IPS-11a (cell line): Measurements from ENCODE around the gene KREMEN2.
"Not testable (repeated sequence)": the region's sequence is repeated elsewhere in the genome, so short reads cannot be mapped to it uniquely, and the experiment has no call there.

Source experiments
- H3K4me3 ChIP-seq: one replicate; pipeline ENCODE4 v1.5.1; 2013; ENCODE audit warnings: low read depth, low read length, control low read depth

Gene KREMEN2

DNA sequence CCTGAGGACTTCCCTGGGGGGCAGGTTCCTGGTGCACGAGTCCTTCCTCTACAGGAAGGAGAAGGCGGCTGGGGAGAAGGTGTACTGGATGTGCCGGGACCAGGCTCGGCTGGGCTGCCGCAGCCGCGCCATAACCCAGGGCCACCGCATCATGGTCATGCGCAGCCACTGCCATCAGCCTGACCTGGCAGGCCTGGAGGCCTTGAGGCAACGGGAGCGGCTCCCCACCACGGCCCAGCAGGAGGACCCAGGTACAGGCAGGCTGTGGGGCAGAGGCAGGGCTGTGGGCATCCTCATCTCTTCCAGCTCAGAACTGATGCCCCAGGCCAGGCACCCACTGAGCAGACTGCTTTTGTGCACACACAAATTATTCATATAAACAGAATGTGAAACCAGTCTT, 25.9 kb upstream of the KREMEN2 start:
- H3K4me3 ChIP-seq = no peak overlapping the region

DNA sequence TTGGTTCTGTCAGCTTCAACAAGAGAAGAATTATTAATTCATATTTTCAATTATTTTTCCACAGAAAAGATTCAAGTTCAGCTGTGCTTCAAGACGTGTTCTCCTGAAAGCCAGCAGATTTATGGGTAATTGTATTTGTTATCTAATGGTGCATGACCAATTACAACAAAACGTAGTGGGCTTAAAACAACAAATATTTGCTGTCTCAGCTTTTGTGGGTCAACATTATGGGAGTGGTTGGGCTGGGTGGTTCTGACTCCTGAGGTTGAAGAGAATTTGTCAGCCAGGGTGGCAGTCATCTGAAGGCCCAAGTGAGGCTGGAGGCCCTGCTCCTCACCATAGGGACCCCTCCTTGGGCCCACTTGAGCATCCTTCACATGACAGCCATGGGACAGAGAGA, 24.1 kb upstream of the KREMEN2 start:
- H3K4me3 ChIP-seq = no peak overlapping the region

DNA sequence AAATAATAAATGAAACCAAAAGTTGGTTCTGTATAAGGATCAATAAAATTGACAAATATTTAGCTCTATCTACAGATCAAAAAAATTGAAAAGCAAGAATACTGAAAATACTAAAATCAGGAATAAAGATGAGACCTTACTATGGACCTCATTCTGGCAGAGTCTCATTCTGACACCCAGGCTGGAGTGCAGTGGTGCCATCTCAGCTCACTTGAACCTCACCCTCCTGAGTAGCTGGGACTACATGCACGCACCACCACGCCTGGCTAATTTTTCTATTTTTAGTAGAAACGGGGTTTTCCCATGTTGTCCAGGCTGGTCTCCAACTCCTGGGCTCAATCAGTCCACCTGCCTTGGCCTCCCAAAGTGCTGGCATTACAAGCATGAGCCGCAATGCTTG, 22.0 kb upstream of the KREMEN2 start:
- H3K4me3 ChIP-seq = no peak overlapping the region

DNA sequence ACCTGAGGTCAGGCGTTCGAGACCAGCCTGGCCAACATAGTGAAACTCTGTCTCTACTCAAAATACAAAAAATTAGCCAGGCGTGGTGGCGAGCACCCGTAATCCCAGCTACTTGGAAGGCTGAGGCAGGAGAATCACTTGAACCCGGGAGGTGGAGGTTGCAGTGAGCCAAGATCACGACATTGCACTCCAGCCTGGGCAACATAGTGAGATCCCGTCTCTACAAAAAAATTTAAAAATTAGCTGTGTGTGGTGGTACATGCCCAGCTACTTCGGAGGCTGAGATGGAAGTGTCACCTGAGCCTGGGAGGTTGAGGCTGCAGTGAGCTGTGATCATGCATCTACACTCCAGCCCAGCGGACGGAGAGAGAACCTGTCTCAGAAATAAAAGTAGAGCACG, 20.4 kb upstream of the KREMEN2 start:
- not testable (repeated sequence) for H3K4me3 ChIP-seq

DNA sequence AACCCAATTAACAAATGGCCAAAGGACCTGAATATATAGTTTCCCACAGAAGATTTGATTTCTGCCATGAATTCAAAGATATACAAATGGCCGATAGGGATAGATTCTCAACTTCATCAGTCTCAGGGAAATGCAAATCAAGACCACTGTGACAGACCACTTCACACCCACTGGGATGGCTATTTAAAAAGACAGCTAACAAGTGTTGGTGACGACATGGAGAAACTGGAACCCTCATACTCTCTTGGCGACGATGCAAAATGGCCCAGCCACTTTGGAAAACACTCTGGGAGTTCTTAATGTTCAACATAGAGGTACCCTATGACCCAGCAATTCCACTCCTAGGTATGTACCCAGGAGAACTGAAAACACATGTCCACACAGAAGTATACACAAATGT, 17.4 kb upstream of the KREMEN2 start:
- H3K4me3 ChIP-seq = no peak overlapping the region

DNA sequence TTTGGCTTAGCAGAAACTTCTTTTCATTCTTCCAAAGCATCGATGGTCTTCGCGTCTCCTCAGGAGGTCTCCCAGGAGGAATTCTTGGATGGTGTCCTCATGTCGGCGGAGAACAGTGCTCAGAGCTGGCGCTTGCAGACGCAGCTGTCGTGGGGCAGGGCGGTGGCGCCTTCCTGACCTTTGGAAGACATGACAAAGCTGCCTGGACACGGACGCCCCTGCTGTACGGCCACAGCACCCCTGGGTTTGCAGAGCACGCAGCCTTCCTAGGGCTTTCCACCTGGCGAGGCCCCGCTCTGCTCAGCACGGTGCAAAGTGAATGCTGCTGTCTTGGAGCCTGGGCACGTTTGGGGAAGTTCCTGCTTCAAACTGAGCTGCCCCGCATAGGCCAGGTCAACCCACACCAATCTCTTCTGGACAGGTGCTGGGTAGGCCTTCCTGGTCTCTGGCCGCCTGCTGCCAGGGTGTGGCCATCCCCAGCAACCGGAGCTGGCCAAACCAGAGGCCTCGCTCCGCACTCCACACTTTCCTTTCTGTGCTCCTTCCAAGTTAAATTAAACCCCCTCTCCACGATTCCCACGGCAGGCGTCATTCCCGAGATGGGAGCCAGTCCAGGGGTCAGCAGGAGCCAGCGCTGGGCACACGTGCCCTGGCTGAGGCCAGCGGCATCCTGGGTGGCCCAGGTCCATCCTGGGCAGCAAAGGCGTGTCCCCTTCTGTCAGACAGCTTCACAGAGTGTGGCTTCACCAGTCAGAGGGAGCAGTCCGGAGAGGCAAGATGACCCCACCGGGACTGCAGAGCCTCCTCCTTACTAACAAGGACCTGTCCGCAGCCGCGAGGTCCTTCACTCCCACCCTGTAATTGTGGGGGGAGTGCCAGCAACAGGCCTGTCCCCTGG, 15.0 kb upstream of the KREMEN2 start:
- H3K4me3 ChIP-seq = no peak overlapping the region

DNA sequence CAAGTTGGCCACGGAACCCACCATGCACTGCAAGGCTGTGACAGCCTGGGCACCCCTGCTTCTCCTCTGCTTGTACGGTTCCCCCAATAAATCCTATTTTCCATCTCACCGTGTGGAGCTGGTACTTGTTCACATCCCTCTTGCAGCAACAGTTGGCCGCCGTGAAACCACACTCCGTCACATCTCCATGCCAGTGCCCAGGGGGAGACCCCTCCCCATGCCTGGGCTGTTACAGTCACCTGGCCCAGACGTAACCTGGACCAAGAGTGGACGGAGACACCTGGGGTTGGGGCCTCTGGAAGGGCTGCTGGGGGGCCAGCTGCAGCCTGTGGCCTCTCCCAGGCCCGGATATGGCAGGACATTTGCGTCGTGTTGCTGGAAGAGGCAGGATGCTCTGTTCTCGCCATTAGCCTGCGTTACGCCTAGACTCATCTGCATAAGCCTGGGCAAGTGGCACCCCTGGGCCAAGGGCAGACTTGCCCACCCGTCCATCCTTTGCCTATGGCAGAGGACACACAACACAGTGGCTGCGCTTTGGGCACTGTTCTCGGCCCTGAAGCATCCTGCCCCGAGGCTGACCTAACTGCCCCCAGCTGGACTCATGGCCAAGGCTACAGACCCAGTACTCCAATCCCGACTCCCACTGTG, 14.2 kb upstream of the KREMEN2 start:
- no peak overlapping the region for H3K4me3 ChIP-seq

DNA sequence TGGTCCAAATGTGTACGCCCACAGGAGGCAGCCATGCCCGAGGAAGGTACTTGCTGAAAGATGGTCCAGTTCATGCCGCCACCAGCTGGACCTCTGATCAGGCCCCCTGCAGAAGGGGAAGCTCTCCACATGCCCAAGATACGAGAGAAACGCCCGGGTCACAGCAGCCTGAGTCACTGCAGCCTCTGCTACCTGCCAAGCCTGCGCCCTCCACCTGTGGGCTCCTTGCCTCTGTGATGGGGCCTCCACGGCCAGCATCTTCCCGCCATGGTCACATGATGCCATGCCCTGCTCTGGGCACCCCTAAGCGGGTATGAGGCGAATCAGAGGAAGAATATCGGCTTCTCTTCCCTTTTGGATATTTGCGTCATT, 13.7 kb upstream of the KREMEN2 start:
- no peak overlapping the region for H3K4me3 ChIP-seq

DNA sequence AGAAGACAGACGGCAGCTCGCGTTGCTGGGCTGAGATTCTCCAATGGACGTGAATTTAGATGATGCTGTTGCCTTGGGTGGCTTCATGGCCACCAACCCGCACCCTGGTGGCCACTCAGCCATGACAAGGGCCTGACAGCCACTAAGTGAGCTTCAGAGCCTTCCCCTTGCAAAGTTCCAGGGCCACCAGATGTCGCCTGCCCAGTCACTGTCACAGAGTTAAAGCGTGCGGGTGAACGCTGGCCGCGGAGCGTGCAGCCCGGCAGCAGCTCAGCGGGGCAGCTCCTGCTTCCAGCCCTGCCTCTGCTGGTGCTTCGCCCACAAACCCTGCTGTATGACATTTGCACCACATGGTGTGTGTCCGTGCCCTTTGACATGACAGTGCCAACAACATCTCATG, 13.3 kb upstream of the KREMEN2 start:
- H3K4me3 ChIP-seq = no peak overlapping the region

DNA sequence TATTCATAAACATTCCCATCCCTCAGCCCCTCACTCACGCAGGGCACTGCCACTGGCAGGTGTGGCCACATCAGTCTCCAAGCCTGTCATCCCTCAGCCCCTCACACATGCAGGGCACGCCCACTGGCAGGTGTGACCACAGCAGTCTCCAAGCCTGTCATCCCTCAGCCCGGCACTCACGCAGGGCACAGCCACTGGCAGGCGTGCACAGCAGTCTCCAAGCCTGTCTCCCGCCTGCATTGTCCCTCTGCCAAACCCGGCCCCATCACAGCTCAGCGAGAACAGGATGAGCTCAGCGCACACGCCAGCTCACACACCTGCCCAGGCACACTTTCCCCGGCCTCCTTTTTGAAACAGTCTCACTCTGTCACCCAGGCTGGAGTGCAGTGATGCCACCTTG, 11.4 kb upstream of the KREMEN2 start:
- H3K4me3 ChIP-seq = no peak overlapping the region

DNA sequence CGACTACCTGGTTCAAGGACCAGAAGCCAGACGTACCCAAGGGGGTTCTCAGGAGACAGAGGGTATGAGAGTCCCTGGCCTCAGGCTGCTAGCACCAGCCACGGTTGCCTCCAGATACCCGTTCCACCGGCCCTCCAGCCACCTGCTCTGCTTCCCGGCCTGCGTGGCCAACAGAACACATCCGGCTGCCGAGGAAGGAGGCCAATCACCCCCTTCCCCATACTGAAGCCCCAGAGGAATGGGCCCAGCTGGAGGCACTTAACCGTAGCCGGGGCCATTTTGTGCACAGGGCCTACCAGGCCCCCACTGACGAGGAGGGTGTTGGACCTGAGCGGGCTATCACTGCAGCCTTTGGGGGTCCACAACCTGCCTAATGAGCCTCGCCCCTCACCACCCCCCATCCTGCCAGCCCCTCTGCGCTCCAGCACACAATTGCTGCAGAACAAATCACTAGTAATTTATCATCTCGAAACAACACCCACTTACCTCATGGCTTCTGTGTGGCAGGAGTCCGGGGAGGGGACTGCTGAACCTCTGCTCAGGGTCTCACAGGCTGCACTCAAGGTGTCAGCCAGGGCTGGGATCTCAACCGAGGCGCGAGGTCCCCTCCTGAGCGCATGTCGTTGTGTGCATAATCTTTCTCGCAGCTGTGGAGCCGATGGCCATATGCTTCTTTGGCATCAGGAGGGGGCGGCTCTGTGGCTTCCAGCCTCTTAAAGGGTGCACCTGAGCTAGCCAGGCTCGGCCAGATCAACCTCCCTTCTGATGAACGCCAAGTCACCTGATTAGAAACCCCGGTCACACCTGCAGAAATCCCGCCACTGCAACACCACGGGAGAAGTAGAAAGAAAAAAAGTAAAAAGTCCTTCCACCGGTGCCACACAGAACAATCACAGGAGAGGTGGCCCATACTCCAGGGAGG, 10.1 kb upstream of the KREMEN2 start:
- H3K4me3 ChIP-seq = no peak overlapping the region

DNA sequence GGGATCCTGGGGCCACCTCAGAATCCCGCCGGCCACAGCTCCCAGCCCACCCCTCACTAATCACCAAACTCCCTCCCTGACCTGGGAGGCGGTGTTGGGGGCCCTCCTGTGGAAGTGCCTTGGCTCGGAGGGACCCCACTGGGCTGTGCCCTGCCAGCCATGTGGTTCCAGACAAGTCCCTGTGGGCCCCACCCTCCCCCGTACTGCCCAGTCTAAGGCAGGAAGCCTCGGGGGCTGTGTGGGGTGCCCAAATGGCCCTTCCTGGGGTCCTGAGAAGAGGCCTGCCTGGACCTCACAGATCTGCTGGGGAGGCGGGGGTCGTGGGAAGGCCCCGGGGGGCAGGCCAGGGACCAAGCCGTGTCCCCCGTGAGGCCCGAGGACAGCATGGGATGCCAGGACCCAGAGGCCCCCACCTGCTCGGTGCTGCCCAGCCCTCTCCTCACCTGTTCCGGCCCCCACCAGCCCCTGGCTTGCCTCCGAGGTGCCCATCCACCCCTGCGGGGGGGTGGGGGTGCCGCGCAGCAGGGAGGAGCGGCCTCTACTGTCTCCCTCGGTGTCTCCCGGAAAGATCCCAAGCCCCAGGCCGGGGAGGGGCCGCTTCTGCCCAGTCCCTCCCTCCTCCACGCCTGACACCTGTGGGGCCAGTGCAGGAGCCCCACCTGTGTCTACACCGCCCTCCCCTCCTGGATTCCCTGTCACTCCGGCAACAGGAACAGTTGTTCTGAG, 9.3 kb upstream of the KREMEN2 start:
- no peak overlapping the region for H3K4me3 ChIP-seq

DNA sequence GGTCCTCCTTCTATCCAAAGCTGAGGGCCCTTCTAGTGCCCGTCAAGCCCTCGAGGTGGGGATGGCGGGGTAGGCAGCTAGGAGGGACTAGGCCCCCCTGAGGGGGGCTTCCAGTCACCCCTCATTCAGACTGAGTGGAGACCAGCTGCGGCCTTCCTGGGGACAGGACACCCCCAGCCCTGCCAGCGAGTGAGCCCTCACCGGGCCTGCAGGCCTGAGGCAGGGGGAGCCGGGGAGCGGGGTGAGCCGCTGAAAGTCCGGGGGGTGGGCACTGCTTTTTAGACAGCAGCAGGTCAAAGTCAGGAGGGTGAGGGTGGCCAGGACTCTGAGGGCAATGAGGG, 8.7 kb upstream of the KREMEN2 start:
- H3K4me3 ChIP-seq = no peak overlapping the region

DNA sequence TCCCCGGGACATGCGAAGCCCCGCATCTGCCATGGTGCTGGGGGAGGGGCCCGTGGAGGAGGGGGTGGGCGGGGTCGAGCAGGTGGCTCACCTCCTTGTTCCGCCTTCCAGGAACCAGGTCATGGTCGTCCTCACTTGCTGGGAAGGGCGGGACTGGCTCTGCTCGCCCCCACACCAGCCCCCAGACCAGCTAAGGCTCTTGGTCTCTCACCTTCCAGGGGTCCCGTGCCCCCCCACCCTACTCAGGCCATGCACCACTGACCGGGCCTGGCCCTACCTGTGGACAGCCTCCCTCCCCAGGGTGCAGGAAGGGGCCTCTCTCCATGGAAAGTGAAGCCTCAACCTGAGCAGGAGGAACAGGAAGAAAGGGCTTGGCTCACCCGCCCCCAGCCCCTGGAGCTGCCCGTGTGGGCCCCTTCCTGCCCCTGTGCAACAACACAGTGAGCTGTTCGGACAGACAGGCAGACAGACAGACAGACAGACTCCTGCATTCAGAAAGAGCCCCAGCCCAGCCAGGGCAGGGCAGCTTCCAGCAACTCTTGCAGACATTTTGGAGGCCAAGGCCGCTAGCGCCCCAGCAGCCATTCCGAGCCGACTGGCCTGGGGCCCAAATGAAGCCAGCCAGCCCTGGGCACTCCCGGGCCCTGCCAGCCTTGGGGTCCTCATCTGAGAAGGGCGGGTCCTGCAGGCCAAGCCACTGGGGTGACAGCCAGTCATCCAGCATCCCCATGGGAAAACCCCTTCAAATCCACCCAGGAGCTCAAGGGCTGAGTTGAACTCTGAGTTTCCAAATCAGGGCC, 8.1 kb upstream of the KREMEN2 start:
- no peak overlapping the region for H3K4me3 ChIP-seq

DNA sequence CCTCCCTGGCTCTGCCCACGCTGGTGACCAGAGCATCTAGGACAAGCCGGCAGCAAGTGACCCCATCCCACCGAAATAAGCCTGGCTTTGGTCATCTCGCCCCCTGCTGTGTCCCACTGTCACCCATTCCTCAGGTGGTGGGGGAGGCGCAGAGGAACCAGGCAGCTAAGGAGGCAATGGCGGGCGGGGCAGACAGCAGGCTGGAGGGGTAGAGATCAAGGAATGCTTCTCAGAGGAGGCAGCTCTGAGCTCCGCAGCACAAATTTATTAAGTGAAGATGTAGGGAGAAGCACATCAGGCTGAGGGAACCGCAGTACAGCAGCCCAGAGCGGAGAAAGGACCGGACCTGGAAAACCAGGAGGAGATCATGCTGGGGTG, 7.5 kb upstream of the KREMEN2 start:
- H3K4me3 ChIP-seq = no peak overlapping the region

DNA sequence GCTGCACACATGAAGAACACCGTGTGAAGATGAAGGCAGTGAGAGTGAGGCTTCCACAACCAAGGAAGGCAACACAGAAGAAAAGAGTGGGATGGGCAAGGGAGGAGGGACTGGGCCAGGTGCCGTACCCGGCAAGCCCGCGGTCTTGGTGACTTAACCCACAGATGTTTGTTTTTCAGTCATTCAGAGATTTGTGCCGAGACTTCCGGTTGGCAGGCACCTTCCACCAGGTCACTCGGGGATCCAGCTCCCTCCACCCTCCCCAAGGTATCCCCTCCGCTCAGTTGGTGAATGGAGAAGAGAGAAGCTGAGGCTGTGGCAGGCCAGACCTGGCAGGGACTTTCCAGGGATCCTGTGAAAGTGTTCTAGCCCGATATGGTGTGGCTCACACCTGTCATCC, 4.9 kb upstream of the KREMEN2 start:
- no peak overlapping the region for H3K4me3 ChIP-seq

DNA sequence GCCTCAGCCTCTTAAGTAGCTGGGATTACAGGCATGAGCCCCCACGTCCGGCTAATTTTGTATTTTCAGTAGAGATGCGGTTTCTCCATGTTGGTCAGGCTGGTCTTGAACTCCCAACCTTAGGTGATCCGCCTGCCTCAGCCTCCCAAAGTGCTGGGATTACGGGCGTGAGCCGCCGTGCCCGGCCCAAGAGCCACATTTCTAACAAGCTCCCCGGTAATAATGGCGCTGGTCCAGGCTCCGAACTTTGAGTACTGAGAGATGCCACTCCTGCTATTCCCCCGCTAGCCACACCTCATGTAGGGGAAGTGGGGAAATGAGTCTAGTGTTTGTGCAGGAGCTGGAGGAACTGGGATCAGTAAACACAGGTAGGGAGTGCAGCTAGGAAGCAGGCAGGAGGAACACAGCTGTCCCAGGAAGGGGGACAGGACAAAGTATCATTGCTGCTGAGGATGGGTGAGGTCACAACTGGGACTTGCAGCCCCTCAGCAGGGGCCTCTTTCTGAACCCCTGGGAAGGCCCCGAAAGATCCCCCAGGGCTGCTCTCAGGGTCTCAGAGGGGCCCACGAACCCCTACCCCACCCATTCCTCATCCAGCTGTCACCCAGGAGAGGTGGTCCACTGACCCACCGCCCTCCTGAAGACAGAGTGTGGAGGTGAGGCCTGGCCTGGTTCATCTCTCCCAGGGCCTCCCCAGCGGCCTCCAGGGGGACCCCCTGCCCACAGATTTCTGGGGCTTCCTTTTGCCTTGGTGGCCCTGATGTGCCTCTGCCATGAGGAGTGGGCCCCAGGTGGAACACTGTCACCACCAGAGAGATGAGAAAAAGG, 3.7 kb upstream of the KREMEN2 start:
- no peak overlapping the region for H3K4me3 ChIP-seq

DNA sequence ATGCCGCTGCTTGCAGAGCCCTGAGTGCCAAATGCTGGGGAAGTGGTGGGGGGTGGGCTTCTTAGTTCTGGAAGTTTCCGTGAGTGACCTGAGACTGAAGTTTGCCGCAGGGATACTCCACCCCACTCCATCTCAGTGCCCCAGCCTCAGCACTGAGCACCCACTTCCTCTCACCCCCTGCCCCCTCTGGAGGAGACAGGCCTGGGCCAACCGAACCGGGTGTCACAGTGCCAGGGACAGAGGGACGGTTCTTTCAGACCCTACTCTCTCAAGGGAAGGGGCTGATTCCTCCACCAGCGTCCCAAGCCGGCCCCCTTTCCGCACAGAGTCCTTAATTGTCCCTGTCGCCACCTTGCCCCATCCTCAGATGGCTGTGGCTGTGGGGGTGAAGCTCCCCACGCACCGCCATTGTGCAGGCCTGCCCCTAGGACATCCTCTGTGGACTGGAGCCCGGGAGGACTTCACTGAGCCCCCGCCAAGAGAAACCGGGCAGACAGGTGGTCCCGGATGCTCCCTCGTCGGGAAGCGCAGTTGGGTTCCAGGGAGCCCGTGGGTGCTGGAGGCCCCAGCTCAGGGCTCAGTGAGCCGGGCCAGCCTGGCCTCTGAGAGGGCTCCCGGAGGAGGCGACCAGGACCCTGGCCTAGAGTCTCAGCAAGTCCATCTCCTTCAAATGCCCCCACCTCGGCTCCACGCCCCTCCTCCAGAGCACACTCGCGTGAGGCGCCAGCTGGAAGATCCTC, 1.6 kb upstream of the KREMEN2 start:
- no peak overlapping the region for H3K4me3 ChIP-seq
